Stimulated activated CD4-positive, alpha-beta T cell treated with anti-CD3 and anti-CD28 coated beads, Interleukin-15, amount 100 ng/mL, for 48 hours (primary cell): ENCODE results near the gene CKS1B.

Experiments
- DNase-seq, 2 donors: peaks; one replicate each; pipeline ENCODE4 v3.0.0-alpha.2; 2020; ENCODE audit warnings: low read depth in 2 of 2

CKS1B gene

DNA sequence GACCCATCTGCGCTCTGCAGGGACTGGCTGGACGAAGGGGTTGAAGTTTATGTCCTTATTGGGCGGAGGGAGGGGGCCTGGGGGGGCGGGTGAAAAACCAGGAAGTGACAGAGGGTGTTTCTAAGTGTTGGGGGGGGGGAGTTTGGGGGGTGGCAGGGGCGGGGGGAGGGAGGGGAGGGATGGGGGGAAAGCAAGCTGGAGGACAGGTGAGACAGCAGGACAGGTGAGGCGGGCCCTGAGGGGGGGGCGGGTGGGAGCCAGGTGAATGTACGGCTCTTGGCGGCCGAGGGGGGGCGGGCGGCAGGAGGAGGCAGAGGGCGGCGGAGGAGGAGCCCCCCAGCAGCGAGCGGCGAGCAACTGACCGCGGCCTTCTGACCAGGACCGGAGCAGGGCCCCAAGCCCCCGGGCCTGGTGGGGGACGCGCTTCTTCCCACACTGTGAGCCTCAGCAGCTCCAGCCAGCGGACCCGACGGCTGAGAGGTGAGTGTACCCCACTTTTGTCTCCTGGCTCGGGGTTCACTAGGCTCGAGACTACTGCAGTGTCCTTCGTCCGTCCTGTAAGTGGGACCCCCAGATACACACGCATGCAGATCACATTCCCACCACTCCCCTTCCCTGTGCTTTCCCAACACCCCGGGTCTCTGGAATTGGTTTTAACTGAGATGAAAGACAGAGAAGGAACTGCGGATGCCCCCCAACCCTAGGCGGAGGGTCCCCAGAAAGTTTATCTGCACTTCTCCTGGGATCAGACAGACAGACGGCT is 28.2 kb downstream of the CKS1B start, which contains the start of gene ZBTB7B:
Gene ZBTB7B, plus strand, starts transcription at position 339 of the 763 bp plus-strand sequence. CDS start 11,859 bp downstream, outside the sequence.
- no peak for DNase-seq

DNA sequence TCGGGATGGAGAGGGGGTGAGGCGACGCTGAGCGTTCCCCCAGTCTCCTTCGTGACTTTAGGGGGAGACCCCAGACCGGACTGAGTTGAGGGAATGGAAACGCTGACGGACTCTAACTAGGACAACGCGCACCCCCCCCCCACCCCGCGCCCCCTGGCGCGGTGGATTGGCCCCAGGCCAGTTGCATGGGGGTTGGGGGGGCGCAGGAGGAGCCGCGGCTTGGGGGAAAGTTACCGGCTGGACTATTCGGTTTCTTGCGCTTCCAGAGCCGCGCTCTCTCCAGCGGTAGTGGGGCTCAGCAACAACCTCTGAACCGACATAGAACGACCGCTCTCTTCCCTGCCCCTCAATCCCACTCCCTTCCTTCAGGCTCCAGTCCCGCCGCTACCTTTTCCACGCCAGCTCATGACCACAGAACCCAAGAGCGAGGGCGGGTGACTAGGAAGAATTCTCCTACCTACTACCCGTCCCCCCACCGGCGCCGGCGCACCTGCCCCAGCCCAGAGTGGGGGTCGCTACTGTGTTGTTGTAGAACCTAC is 28.8 kb downstream of the CKS1B start:
- DNase-seq = no peak

- DNase-seq = no peak
Observed at GRCh38 chr1:155003766-155004351, 29.4 kb downstream of the CKS1B start.

- DNase-seq = no peak
Observed at GRCh38 chr1:155004352-155005075, 30.0 kb downstream of the CKS1B start.

DNA sequence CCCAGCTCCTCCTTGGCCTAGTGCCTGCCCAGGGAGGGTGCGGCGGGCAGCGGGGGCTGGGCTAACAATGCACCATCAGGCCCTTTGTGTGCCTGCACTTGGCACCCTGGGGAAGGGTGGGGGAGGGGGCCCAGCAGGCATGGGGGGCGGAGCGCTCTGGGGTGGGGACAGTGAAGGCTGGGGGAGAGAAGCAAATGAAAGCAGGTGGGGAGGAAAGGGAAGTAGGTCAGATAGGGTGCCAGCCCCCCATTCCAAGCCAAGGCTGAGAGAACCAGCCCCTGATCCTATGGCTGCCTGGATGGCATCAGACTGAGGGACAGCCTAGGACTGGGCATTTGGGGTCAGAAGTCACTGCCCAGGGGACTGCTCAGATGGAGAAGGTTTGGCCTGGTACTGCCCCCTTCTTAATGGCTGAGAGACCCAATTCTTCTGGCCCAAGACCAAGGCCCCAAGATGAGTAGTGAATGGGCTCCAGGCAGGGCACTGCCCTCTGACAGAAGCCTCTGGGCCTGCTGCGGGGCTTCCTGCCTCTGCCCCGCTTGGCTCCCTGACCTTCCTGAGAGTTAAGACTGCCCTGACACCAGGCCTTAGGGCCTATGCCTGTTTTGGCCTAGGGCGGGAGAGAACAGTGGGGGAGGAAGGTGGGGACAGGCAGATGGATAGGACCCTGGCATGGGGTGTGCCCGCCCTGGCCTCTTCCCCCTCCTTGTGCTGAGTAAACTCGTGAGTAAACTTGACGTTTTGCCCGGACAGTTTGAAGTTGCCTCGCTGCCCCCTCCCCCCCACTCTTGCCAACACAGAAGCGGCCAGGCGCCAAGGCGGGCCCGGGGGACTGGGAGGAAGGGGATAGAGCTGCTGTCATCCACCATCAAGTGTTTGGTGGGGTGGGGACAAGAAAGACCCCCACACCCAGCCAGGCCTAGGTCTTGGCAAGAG is 30.9 kb downstream of the CKS1B start:
- DNase-seq = no peak

DNA sequence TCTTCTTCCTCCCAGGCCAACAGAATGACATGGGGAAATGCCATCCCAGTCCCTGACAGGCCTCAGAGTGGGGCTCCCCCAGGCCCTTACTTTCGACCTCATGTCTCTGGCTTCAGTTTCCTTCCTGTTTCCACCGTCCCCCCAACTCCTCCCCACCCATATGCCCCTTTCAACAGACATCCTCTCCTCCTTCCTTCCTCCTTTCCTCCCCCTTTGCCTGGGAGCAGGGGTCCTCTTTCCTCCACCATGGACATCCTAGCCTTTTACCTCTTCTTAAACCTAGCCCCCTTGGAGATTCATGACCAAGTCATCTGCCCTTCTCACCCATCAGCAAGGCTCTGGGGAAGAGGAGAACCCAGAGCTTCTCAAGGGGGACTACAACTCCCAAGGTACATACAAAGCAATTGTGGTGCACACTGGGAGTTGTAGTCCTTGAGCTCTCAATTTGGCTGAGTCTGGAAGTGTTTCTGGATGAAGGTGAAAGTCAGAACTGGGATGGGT is 32.2 kb downstream of the CKS1B start:
- no peak for DNase-seq

GRCh38 chr1:155007251-155007828 is 32.9 kb downstream of the CKS1B start:
- no peak for DNase-seq

DNA sequence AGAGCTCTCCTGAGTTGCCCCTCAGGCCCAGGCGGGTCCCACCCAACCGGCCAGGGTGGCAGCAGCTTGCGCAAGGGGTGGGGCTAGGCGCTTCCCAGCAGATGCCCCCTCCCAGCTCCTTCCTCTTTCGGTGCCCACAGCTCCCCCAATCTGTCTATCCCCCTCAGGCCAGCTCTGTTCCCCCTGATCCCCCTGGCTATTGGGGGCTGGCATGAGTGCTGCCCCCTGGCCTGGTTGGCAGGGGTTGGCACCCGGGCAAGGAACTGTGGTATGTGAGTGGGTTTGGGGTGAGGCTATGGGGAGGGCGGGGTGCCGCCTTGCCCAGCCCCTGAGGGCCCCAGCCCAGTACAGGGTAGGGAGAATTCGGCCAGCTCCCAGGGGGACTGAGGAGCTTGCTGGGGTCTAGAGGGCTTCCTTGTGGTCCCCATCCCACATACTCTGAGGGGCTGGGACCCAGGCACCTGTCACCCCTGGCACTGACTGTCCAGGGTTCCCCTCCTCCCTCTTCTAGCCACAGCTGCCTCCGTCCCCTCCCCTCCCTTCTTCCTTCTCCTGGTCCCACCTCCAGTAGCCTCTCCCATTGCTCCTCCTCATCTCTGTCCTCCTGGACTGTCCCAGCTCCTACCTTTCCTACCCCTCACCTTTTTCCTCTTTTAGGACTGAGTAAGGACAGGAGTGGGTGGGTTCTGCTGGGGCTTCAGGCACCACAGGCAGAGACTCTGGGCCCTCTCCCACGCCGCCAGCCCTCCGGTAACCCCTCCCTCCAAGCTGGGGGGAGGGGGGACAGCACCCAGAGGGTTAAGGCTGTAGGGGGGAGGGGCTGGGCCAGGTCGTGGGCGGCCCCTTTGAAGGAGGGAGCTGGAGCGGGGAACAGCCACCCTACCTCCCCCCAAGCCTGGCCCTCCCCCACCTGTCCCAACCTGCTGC is 33.8 kb downstream of the CKS1B start:
- peak; percentile 59 to 86 for DNase-seq

DNA sequence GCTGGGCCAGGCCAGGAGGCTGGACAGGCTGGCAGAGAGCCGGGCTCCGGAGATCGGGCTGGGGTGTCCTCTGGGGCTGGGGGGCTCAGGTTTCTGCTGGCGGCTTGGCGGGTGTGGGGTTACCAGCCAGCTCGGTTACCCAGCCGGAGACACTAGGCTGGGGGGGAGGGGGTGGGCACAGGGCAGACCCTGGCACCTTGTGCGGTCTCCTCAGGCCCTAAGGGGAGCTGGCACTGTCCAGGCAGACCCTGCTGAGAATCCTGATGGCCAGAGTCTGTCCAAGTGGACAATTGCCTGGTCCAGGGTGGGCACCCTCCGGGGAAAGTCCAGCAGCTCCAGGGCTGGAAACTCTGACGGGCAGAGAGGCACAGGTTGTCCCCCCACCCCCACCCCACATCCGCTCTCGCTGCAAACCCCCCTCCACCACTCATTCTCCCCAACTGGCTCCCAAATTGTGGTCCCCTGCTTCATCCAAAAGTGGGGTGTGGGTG is 34.8 kb downstream of the CKS1B start:
- no peak for DNase-seq

- DNase-seq = no peak
Observed at GRCh38 chr1:155009742-155010141, 35.3 kb downstream of the CKS1B start.

DNA sequence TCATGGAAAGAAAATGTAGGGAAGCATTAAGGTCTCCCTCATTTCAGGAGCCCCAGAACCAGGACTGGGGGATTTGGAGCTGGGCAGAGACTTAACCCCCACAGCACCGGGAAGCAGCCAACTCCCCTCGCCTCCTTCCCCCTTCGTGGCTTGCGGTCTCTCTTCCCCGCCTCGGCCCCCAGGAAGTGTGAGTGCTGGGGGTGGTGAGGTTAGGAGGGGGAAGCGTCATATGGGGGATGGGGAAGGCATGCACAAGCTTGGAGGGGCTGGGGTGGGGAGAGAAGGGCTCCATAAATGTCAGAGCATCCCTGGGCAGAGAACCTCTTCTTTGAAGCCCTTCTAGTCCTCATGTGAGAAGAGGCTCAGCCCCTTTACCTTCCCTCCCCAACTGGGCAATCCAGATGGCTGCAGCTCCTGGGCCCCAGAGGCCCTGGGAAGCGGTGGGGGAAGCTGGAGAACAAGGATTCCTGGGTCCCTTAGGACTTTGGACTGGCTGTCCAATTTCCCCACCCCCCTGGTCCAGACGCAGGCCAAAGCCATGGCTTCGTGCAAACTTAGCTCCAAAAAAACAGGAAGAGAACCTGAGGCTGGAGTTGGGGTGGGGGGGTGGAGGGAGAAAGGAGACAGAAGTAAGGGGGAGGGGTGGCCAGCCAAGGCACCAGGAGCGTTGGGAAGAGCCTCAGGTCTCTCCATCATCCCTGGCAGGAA is 35.9 kb downstream of the CKS1B start:
- no peak for DNase-seq

DNA sequence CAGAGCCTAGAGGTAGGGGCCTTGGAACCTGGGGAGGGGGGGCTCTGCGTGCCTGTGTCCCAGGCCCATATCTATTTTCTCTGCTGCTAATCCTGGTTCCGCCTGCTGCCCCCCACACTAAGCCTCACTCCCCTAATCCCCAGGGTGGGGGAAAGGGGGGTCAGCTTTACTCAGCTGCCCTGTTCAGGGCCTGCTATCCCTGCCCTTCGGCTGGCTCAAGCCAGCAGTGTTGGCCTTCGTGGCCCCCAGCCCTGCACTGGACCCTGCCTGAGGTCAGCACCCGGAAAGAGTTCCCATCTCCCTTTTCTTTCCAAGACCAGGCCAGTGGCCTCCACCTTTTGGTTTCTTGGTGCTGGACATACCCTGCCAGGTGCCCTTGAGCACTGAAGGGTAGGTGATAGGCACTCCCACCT is 36.5 kb downstream of the CKS1B start:
- DNase-seq = no peak

DNA sequence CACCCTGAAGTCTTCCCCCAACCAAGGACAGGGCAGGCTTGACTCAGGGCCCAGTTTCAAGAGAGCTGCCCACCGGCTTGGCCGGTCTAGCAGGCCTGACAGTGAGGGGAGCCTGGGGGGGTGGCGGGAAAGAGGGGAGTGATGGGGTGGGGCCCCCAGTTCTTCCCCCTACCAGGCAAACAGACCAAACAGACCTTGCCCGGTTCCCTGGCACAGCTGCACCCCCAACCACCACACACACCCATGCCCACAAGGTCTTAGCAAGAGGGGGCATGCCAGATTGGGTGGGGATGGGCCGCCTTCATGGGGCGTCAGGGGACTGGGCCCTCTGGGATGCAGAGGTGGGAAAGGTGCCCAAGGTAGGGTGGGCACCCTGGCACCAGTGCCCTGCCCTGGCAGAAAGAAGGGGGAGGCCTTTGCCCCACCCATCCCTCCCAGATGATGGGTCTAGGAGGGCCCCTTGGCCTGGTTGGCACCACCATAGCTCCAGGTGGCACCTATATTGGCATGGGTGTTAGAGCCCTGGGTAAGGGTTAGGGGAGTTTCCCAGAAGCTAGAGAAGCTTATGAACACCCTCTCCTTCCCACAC is 37.0 kb downstream of the CKS1B start:
- DNase-seq = no peak

GRCh38 chr1:155012026-155012546 is 37.6 kb downstream of the CKS1B start:
- DNase-seq = no peak

DNA sequence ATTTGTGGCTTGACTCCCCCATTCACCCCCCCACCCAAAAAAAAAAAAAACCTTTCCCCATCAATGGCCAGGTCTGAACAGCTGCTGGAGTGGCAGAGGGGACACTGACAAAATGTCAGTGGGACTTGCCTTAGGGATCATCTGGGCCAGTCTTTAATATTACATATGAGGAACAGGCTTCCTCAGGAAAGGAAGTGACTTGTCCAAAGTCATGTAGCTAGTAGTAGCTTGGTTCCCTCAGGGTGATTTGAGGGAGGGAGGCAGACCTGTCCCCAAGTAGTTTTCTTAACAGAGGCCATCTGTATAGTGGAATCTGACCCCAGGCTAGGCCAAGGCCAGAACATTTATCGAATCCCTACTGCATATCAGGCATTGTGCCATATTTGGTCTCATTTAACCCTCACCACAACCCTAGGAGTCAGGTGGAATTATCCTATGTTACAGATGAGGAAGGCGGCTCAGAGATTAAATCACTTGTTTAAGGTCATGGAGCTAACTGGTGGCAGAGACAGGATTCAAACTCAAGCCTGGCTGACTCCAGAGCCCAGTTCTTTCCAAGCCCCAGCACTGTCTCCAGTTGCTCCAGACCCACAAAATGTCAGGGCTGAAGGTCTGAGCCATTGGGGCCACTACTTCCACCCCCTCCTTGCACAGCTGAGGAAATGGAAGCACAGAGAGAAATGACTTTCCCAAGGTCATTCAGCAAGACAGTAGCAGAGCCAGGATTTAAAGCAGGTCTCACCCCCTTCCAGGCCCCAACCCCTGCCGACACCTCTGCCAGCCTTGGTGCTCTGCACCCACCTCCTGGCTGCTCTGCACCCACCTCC is 38.5 kb downstream of the CKS1B start:
- no peak for DNase-seq

- DNase-seq = no peak
Observed at GRCh38 chr1:155013632-155014031, 39.2 kb downstream of the CKS1B start.
